HG03103 (cell line): Measurements from ENCODE around the gene CD2.

Experiments
- ATAC-seq: cut with Tn5 transposase; IDR thresholded peaks from one replicate; pipeline ENCODE4 v1.9.1; 2021; ENCODE audit warnings: low read depth; ENCODE audit not compliant: unreplicated experiment

The CD2 gene

GRCh38 chr1:116811321-116811720 is 57.1 kb downstream of the CD2 start:
- no peak for ATAC-seq

DNA sequence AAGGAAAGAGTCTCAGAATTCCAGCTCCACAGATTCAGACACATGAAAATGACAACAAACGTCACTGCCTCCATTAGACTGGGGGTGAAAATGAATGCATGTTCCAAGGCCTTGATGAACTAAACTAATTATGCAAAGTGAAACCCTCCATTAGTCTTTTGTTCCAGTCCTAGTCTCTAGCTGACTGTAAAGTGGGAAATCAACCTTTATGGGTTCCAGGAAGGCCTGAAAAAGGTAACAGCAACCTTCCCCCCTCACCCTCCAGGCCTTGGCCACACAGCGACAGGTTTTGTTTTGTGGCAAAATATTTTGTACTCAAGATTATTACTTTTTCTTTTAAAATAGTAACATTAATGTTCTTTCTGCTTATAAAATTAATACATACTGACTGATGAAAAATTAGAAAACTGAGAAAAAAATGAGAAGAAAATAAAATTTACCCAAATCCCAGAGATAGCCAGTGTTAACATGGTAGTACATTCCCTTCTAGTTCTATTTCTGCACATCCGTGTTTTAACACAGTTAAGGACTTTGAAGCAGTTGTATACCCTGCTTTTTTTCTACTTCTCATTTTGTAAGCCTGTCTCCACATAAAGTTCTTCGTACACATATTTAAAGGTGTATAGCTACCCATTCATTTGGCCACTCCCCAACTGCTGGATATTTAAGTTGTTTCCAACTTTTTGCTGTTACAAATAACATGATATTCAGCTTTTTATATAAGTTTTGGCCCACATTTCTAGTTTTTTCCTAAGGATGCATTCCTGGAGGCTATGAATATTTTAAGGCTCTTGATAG is 60.9 kb downstream of the CD2 start:
- no peak for ATAC-seq

DNA sequence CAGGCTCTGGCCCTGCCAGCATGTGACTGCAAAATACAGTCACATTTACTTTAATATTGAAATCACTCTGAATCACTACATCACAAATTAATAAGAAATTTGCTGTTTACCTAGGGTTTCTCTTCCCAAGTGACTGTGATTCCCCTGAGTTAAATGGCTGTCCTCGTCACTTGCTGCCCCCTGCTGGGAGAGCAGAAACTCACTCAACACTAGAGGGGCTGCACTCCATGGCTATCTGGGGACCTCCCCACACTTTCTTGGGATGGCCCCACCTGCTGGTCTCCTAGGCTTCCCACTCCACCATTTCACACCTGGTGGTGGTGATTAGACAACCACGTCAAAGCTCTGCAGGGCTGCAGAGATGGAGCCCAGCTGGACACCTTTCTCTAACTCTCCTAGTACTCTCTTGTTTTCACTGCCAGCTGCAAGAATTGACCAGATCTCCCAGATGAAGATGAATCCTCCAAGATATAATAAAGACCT is 63.4 kb downstream of the CD2 start:
- no peak for ATAC-seq
